Esophagus (tissue), 2 donors: ENCODE data around the gene GMEB1. TPM values are rescaled to one million over a fixed set of nuclear protein-coding genes. Genes with fewer than 3 reads are reported as not detected.
"Not testable (repeated sequence)": the region's sequence is repeated elsewhere in the genome, so short reads cannot be mapped to it uniquely, and the experiment has no call there.

Source experiments
- H3K27ac ChIP-seq, 2 donors: one replicate each; pipeline ENCODE4 v1.5.1; 2013; ENCODE audit warnings: low read depth in 2 of 2, mild to moderate bottlenecking in 2 of 2, inconsistent platforms in 1 of 2, low read length in 1 of 2, moderate library complexity in 1 of 2
- H3K27me3 ChIP-seq, 2 donors: one replicate each; pipeline ENCODE4 v1.6.1; 2013; ENCODE audit warnings: low read length in 2 of 2, control low read depth in 1 of 2, mild to moderate bottlenecking in 1 of 2; ENCODE audit not compliant: insufficient read depth in 2 of 2, control insufficient read depth in 1 of 2
- H3K36me3 ChIP-seq, 2 donors: one replicate each; pipeline ENCODE4 v1.6.1; 2013; ENCODE audit warnings: low read length in 1 of 2; ENCODE audit not compliant: control insufficient read depth in 2 of 2, insufficient read depth in 2 of 2
- H3K4me1 ChIP-seq, 2 donors: one replicate each; pipeline ENCODE4 v1.6.1; 2013; ENCODE audit warnings: low read length in 1 of 2; ENCODE audit not compliant: control insufficient read depth in 2 of 2, insufficient read depth in 2 of 2
- H3K4me3 ChIP-seq, 2 donors: one replicate each; pipeline ENCODE4 v1.5.1; 2013; ENCODE audit warnings: low read length in 2 of 2, mild to moderate bottlenecking in 2 of 2, low read depth in 1 of 2, moderate library complexity in 1 of 2
- H3K9me3 ChIP-seq, 2 donors: one replicate each; pipeline ENCODE4 v1.6.1; 2013; ENCODE audit warnings: mild to moderate bottlenecking in 2 of 2, low read depth in 1 of 2, low read length in 1 of 2, moderate library complexity in 1 of 2; ENCODE audit not compliant: control insufficient read depth in 2 of 2, insufficient read depth in 1 of 2
- WGBS, 2 donors: extraction: QIAGEN DNeasy Blood & Tissue Kit; methylation state at CpG; one replicate each; pipeline ENCODE4 v1.1.7; 2013; 5-methylcytosine and 5-hydroxymethylcytosine counted together
- polyA plus RNA-seq, 2 donors: library from polyadenylated mRNA; stranded (reverse); fragments of 200-250 nt; gene quantifications; one replicate each; pipeline ENCODE4 v1.2.3, GENCODE V29; 2013
- donor health status: healthy with polysubstance abuse.
- donor health status: Bipolar disorder and iron deficiency.

GMEB1 gene
- 1 to 10 TPM; 3.2 to 5.0 TPM for polyA plus RNA-seq

DNA sequence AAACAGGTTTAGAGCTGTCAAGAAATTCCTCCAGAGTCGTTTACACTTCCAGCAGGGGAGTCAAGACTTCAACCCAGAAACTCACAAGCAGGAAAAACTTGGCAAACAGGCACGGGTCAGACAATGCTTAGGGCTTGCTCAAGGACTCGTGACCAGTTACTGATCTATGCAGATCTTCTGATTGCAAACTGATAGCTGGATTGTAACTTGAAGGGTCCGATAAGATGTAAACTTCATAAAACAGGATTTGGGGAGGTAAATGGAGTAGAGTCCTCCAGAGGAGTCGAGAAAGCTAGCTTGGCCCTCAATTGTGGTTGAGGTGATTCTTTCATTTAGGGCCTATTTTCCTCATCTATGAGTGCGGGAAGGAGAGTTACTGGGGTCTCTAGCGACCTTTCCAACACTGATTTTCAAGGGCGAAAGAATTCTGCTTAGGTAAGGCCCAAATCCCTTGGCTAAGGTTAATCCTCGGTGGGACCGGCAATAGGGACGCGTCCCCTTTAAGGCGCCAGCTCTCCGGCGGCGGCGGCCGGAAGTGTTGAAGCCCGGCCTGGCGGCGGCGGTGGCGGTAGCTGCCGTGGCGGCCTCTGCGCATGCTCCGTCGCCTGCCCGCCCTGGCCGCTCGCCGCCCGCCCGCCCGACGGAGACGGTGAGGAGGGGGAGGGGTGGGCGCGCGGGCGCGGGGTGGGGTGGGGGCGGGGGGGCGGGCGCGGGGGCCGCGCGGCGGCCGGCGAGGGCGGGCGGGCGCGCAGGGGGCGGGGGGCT lies at the start of gene GMEB1:
Gene GMEB1, plus strand, starts transcription at position 594 of the 765 bp plus-strand sequence. CDS start 14,829 bp downstream, outside the sequence.
- Histone ChIP-seq H3K27ac (peak within 1 kb of the TSS; percentile 96 to 99), H3K4me3 (peak within 1 kb of the TSS; percentile 69 to 78), H3K36me3 (no peaks in the 10 kb centered on the region), H3K4me1 (no peaks in the 10 kb centered on the region), H3K27me3 (no peaks in the 10 kb centered on the region), H3K9me3 (no peaks in the 10 kb centered on the region)
- 1 to 2% methylated on average over 17 to 57 of the region's 57 CpGs for whole genome bisulfite sequencing, 2 donors

- Histone ChIP-seq H3K27me3 (no peaks in the 10 kb centered on the region), H3K4me3 (no peak overlapping the region), H3K36me3 (no peaks in the 10 kb centered on the region), H3K9me3 (no peaks in the 10 kb centered on the region), H3K27ac (no peak overlapping the region), H3K4me1 (no peaks in the 10 kb centered on the region)
- WGBS, 2 donors = 94 to 96% methylated on average over 1 of the region's 1 CpG
Observed at GRCh38 chr1:28631713-28632112, 36.9 kb upstream of the GMEB1 start.

- H3K36me3 ChIP-seq = no peaks in the 10 kb centered on the region
- no peak overlapping the region for H3K27ac ChIP-seq
- no peak overlapping the region for H3K4me3 ChIP-seq
- no peaks in the 10 kb centered on the region for H3K9me3 ChIP-seq
- H3K27me3 ChIP-seq = no peaks in the 10 kb centered on the region
- no peaks in the 10 kb centered on the region for H3K4me1 ChIP-seq
- WGBS, 2 donors = 96 to 97% methylated on average over 4 of the region's 4 CpGs
Observed at GRCh38 chr1:28632560-28632959, 36.0 kb upstream of the GMEB1 start.

- Histone ChIP-seq H3K9me3 (no peaks in the 10 kb centered on the region), H3K27ac (no peak overlapping the region), H3K4me1 (peaks cover 0 to 3% of the 10 kb centered on the region in 2 donors), H3K4me3 (no peak overlapping the region), H3K36me3 (no peaks in the 10 kb centered on the region), H3K27me3 (no peaks in the 10 kb centered on the region)
- WGBS, 2 donors = 81 to 87% methylated on average over 1 of the region's 1 CpG
Observed at GRCh38 chr1:28640766-28641165, 27.8 kb upstream of the GMEB1 start.

- no peaks in the 10 kb centered on the region for H3K9me3 ChIP-seq
- 1% methylated on average over 26 of the region's 26 CpGs for WGBS, 2 donors
- H3K27ac ChIP-seq = peak overlapping the region; percentile 90 to 98
- H3K4me1 ChIP-seq = peaks cover 0 to 3% of the 10 kb centered on the region in 2 donors
- no peaks in the 10 kb centered on the region for H3K27me3 ChIP-seq
- H3K4me3 ChIP-seq = peak overlapping the region; percentile 84 to 94
- no peaks in the 10 kb centered on the region for H3K36me3 ChIP-seq
Observed at GRCh38 chr1:28642056-28642846, 26.3 kb upstream of the GMEB1 start.

DNA sequence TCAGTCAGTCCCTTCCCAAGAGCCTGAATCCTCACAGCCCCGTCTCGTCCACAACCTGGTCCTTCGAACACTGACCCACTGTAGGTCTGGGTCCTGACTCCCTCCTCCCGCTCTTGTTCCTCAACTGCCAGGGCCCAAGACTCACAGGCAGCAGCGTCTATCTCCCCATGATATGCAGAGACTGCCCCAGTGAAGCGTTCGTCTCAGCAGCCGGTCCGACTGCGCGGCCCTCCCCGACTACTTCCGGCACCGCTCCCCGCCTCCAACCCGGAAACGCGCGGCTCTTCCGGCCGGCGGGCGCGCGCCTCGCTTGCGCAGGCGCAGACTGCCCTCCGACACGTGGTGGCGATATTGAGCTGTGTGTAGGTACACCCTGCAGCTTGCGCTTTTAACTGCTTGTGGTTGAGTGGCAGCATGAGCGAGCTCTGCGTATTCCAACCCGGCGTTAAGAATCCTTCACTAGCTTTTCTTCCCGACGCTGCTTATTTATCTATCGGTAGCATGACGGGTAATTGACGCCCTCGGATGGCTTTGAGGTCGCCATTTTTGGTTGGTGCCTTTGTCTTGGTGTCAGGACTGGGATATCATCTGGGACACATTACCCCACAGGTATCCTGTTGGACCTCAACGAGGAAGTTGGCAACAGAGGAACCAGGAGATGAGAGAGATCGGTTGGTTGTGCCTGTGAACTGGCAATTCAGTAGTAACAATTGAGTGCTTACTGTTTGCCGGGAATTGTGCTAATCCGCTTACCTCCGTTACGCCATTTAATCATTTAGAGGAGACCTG lies 25.5 kb upstream of the GMEB1 start, which contains the start of gene TAF12:
Gene TAF12, minus strand, starts transcription at position 221 of the 789 bp plus-strand sequence. CDS start 20,986 bp downstream, outside the sequence.
- H3K36me3 ChIP-seq = no peaks in the 10 kb centered on the region
- H3K9me3 ChIP-seq = no peaks in the 10 kb centered on the region
- no peaks in the 10 kb centered on the region for H3K27me3 ChIP-seq
- 0 to 1% methylated on average over 49 of the region's 49 CpGs for WGBS, 2 donors
- peaks cover 0 to 3% of the 10 kb centered on the region in 2 donors for H3K4me1 ChIP-seq
- peak within 1 kb of the TSS; percentile 93 to 98 for H3K27ac ChIP-seq
- H3K4me3 ChIP-seq = peak within 1 kb of the TSS; percentile 84 to 94

GRCh38 chr1:28644494-28644893 lies 24.1 kb upstream of the GMEB1 start:
- Histone ChIP-seq H3K4me1 (peaks cover 0 to 3% of the 10 kb centered on the region in 2 donors), H3K27me3 (no peaks in the 10 kb centered on the region), H3K9me3 (no peaks in the 10 kb centered on the region), H3K27ac (peak overlapping the region; percentile 33 to 93), H3K36me3 (no peaks in the 10 kb centered on the region), H3K4me3 (no peak overlapping the region)
- WGBS, 2 donors = 92 to 96% methylated on average over 3 of the region's 3 CpGs

DNA sequence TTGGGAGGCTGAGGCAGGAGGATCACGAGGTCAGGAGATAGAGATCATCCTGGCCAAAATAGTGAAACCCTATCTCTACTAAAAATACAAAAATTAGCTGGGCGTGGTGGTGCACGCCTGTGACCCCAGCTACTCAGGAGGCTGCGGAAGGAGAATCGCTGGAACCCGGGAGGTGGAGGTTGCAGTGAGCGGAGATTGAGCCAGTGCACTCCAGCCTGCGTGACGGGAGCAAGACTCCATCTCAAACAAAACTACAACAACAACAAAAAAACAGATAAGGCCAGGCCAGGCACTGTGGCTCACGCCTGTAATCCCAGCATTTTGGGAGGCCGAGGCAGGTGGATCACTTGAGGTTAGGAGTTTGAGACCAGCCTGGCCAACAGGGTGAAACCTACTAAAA lies 23.2 kb upstream of the GMEB1 start:
- H3K9me3 ChIP-seq, H3K4me3 ChIP-seq, H3K36me3 ChIP-seq, H3K27ac ChIP-seq, H3K4me1 ChIP-seq, H3K27me3 ChIP-seq: not testable (repeated sequence)
- 96 to 97% methylated on average over 11 of the region's 11 CpGs for WGBS, 2 donors

GRCh38 chr1:28646040-28646439 lies 22.5 kb upstream of the GMEB1 start:
- H3K36me3 ChIP-seq = no peaks in the 10 kb centered on the region
- no peaks in the 10 kb centered on the region for H3K27me3 ChIP-seq
- H3K27ac ChIP-seq = no peak overlapping the region
- peaks cover 0 to 3% of the 10 kb centered on the region in 2 donors for H3K4me1 ChIP-seq
- H3K4me3 ChIP-seq = no peak overlapping the region
- 89 to 93% methylated on average over 1 of the region's 1 CpG for WGBS, 2 donors
- no peaks in the 10 kb centered on the region for H3K9me3 ChIP-seq
